ENCODE measurements around the gene KIF25.

The KIF25 gene

GRCh38 chr6:168091381-168092264, 94.2 kb downstream of the KIF25 start:
- no peak for DNase-seq

GRCh38 chr6:168092541-168092940, 95.1 kb downstream of the KIF25 start:
- no peak for DNase-seq

- DNase-seq: no peak
Observed at GRCh38 chr6:168093071-168093505, 95.6 kb downstream of the KIF25 start.

- no peak for DNase-seq
Observed at GRCh38 chr6:168093634-168094033, 96.2 kb downstream of the KIF25 start.
